ENCODE measurements around the gene PRSS21.

Gene PRSS21

GRCh38 chr16:2779978-2780898, 36.8 kb upstream of the PRSS21 start:
- no peak for DNase-seq

GRCh38 chr16:2782583-2783351, 34.3 kb upstream of the PRSS21 start:
- DNase-seq, result no peak

DNA sequence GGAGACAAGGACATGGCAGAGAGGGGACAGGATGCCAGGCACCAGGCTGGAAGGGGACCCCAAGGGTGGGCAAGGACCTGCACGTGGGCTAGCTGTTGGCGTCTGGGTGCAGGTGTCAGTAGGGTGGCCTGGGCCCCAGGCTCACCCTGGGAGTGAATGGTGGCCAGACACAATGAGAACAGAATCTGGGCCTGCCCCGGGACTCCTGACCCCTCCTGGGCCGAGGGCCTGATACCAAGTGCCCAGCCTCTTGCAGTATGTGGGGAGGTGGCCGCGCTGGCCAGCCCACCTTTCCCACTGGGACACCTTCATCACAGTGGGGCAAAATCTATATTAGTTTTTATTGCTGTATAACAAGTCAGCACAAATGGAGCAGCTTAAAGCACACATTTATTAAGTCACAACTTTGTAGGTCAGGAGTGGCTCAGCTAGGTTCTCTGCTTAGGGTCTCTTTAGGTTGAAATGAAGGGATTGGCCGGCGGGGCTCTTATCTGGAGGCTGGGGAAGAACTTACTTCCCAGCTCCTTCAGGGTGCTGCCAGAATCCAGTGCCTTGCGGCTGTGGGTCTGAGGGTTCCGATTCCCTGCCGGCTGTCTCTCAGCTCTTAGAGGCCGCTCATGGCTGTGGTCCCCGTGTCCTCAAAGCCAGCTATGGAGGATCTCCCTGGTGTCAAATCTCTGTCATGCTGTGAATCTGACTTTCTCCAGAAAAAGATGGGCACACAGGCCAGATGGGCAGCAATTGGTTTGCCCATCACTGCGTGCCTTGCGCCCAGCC, 33.3 kb upstream of the PRSS21 start:
- DNase-seq, result no peak

GRCh38 chr16:2784358-2785100, 32.5 kb upstream of the PRSS21 start:
- DNase-seq, result no peak

GRCh38 chr16:2785101-2785991, 31.7 kb upstream of the PRSS21 start:
- no peak for DNase-seq

DNA sequence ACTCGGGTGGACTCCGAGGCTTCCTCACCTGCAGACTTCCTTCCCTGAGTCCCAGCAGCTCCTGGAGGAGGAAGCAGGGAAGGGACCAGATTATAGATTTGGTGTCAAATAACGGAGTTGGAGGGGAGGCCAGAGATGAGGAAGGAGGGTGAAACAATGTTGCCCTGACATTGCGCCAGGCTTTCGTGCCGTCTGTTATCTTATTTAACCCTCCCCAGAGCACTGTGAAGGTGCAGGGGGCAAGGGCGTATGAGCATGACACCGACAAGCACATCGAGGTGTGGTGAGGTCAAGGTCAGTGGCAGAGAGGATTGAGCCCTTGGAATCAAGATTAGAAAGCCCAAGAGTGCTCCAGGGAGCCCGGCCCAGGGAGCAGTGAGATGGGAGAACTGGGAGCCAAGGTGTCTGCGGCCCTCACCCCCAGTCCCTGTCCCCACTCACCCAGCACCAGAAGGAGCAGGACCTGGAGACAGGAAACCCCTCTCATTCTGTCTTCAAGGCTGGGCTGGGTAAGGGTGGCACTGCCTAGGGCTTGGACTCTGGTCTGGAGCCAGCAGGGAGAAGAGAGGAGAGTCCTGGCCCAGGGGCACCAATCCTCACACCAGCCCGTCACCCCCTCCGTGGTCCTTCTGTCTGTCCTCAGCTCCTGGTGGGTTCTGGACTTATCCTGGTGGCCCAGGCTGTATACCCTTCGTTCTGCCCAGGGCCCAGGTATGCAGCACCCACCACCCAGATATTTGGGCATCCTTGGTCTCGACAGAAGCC, 30.8 kb upstream of the PRSS21 start:
- no peak for DNase-seq

- no peak for DNase-seq
These were observed 30.2 kb upstream of the PRSS21 start for GRCh38 chr16:2786826-2787151.

DNA sequence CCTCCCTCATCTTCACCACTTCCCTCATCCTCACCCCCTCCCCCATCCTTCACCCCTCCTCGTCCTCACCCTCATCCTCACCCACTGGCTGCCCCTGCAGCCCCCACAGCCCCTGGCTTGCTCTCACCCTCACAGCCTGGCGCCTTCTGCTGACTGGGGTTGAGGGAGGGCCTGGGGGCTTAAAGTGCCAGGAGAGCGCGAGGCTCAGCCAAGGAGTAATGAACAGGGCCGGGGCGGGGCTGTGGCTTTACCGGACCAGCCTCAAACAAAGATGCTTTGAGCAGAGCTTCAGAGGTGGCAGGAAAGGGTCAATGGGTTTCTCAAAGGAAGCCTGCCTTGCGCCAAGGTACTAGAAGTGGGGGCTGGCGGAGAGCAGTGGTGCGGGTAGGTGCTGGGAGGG, 29.6 kb upstream of the PRSS21 start, which contains the start of gene PRSS33:
PRSS33 (minus strand) TSS at position 155 of the 400 bp plus-strand sequence. CDS start 1,013 bp downstream, outside the sequence.
- no peak for DNase-seq

GRCh38 chr16:2787961-2788360, 29.1 kb upstream of the PRSS21 start:
- DNase-seq, result no peak

- no peak for DNase-seq
These were observed 26.4 kb upstream of the PRSS21 start for GRCh38 chr16:2790631-2791030.

- DNase-seq, result no peak
These were observed 25.9 kb upstream of the PRSS21 start for GRCh38 chr16:2791174-2791573.

GRCh38 chr16:2792940-2793339, 24.1 kb upstream of the PRSS21 start:
- no peak for DNase-seq

DNA sequence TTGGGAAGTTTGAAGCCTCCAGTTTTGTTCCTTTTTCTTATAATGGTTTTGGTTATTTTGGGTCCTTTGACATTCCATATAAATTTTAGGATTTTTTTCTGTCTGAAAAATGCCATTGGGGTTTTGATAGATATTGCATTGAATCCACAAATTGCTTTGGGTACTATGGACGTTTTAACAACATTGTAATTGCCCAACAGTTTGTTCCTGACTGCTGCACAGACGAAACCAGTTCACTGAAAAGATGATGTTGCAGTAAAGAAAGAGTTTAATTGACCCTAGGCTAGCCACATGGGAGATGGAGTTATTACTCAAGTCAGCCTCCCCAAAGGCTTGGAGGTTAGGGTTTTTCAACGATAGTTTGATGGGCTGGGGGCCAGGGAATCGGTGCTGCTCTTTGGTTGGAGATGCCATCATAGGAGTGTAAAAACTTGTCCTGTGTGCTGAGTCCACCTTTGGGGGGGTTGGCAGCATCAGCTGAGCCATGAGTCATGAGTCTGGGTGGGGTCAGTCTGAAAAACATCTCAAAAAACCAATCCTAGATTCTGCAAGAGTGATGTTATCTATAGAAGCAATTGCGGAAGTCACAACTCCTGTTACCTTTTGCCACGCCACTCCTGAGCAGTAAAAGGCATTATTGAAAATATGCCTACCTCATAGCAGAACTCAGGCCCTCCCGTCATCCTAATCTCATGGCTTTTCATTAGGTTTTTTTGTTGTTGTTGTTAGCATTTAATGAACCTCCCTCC, 21.5 kb upstream of the PRSS21 start:
- DNase-seq, result no peak

DNA sequence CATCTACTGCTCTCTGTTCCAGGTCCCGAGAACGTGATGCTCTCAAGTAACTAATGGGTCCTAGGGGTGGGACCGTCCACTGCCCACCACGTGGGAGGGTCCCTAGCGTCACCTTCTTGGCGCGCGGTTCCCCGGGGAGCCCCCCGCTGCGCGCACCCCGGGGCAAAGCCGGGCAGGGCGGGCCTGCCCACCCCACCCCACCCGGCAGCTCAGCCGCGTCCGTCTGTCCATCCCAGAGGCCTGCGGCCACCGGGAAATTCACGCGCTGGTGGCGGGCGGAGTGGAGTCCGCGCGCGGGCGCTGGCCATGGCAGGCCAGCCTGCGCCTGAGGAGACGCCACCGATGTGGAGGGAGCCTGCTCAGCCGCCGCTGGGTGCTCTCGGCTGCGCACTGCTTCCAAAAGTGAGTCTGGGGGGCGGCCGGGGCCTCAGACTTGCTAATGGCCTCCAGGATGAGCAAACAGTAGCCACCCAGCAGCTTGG, 18.3 kb upstream of the PRSS21 start:
- DNase-seq, result no peak

- no peak for DNase-seq
These were observed 17.7 kb upstream of the PRSS21 start for GRCh38 chr16:2799205-2799858.

GRCh38 chr16:2799859-2800226, 17.2 kb upstream of the PRSS21 start:
- no peak for DNase-seq

GRCh38 chr16:2803545-2804195, 13.4 kb upstream of the PRSS21 start:
- DNase-seq, result no peak

- no peak for DNase-seq
These were observed 12.3 kb upstream of the PRSS21 start for GRCh38 chr16:2804728-2805127.

Measured in fibroblast of skin of back (primary cell).